ENCODE measurements around the gene PALS2. TPM values are rescaled to one million over a fixed set of nuclear protein-coding genes. Genes with fewer than 3 reads are reported as not detected.

PALS2 gene
- total and polyA plus RNA-seq, 4 donors: 12.7 to 155 (median 48.0) TPM

GRCh38 chr7:24566274-24566673 is 7.0 kb upstream of the PALS2 start:
- Histone ChIP-seq H3K27ac (ENCODE audit: low read depth, low read length) (no peak overlapping the region), H3K4me3 (ENCODE audit: low read depth, low read length) (no peak overlapping the region), H3K36me3 (ENCODE audit: control insufficient read depth, insufficient read depth, low read length) (no peaks in the 10 kb centered on the region), H3K9me3 (ENCODE audit: control insufficient read depth, insufficient read depth, low read length) (no peaks in the 10 kb centered on the region), H3K27me3 (ENCODE audit: control insufficient read depth, insufficient read depth, low read length) (peaks cover 3% of the 10 kb centered on the region), H3K4me1 (ENCODE audit: control insufficient read depth, insufficient read depth, low read length) (no peaks in the 10 kb centered on the region)
- no CpG with 5 or more reads among the region's 2 CpGs for WGBS (ENCODE audit: insufficient coverage)
- DNase-seq (ENCODE audit: low read depth in 4 of 6, low spot score in 6 of 6): no peak

DNA sequence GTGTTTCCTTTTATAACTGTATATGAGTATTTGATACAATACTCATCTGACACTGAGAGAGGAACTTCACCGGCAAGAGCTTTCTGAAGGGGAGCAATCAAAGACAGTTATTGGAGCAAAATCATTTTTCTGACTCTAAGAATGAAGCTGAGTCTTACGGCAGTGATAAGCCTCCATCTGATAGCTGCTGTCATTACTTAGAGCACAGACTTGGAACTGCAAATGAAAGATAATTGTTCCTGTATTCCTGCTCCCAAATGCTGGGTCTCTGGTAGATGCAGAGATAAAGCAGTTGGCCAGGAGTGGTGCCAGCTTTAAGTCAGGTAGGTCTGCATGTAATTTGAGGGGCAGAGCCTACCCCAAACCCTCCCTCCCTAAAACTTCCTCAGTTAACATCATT is 2.3 kb upstream of the PALS2 start:
- Histone ChIP-seq H3K36me3 (ENCODE audit: control insufficient read depth, insufficient read depth, low read length) (no peaks in the 10 kb centered on the region), H3K27ac (ENCODE audit: low read depth, low read length) (no peak overlapping the region), H3K9me3 (ENCODE audit: control insufficient read depth, insufficient read depth, low read length) (no peaks in the 10 kb centered on the region), H3K27me3 (ENCODE audit: control insufficient read depth, insufficient read depth, low read length) (peaks cover 3% of the 10 kb centered on the region), H3K4me3 (ENCODE audit: low read depth, low read length) (no peak overlapping the region), H3K4me1 (ENCODE audit: control insufficient read depth, insufficient read depth, low read length) (peaks cover 10% of the 10 kb centered on the region)
- no peak for DNase-seq (ENCODE audit: low read depth in 4 of 6, low spot score in 6 of 6)
- WGBS (ENCODE audit: insufficient coverage): 62% methylated on average over 1 of the region's 2 CpGs

GRCh38 chr7:24572016-24572392 is 1.2 kb upstream of the PALS2 start:
- peaks cover 10% of the 10 kb centered on the region for H3K4me1 ChIP-seq (ENCODE audit: control insufficient read depth, insufficient read depth, low read length)
- H3K27me3 ChIP-seq (ENCODE audit: control insufficient read depth, insufficient read depth, low read length): peaks cover 3% of the 10 kb centered on the region
- no peaks in the 10 kb centered on the region for H3K36me3 ChIP-seq (ENCODE audit: control insufficient read depth, insufficient read depth, low read length)
- H3K27ac ChIP-seq (ENCODE audit: low read depth, low read length): no peak overlapping the region
- no peaks in the 10 kb centered on the region for H3K9me3 ChIP-seq (ENCODE audit: control insufficient read depth, insufficient read depth, low read length)
- no peak for DNase-seq (ENCODE audit: low read depth in 4 of 6, low spot score in 6 of 6)
- peak overlapping the region; percentile 73 for H3K4me3 ChIP-seq (ENCODE audit: low read depth, low read length)
- WGBS (ENCODE audit: insufficient coverage): 100% methylated on average over 1 of the region's 4 CpGs

DNA sequence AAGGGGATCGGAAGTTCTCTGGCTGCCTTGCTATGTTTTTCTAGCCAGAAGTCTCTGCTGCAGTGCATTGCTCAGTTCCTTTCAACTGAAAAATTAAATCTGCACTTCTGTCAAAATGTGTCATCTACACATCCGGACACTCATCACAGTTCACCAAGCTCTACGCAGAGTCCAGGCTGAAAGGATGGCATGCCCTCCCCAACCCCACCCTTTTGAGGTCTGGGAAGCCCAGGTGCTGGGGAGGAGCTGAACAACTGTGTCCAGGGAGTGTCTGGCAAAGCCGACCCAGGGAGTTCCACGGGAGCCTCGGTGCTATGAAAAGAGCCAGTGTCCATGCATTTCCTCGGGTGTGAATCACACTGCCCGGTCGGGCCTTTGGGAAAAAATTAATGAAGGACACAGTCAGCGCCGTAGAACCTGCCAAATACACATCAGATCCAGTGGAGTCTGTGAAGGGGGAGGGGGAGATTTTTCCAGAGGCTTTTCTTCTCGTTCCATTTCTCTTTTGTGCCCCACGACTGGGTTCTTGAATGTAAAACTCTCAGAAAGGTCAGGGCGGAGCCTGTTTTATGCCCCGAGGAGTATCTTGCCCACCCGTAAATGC is 757 bp upstream of the PALS2 start:
- peaks cover 3% of the 10 kb centered on the region for H3K27me3 ChIP-seq (ENCODE audit: control insufficient read depth, insufficient read depth, low read length)
- no peaks in the 10 kb centered on the region for H3K9me3 ChIP-seq (ENCODE audit: control insufficient read depth, insufficient read depth, low read length)
- DNase-seq (ENCODE audit: low read depth in 4 of 6, low spot score in 6 of 6): no peak
- WGBS (ENCODE audit: insufficient coverage): 6% methylated on average over 11 of the region's 16 CpGs
- H3K27ac ChIP-seq (ENCODE audit: low read depth, low read length): peak overlapping the region; percentile 70
- no peaks in the 10 kb centered on the region for H3K36me3 ChIP-seq (ENCODE audit: control insufficient read depth, insufficient read depth, low read length)
- peak overlapping the region; percentile 73 for H3K4me3 ChIP-seq (ENCODE audit: low read depth, low read length)
- H3K4me1 ChIP-seq (ENCODE audit: control insufficient read depth, insufficient read depth, low read length): peaks cover 10% of the 10 kb centered on the region

DNA sequence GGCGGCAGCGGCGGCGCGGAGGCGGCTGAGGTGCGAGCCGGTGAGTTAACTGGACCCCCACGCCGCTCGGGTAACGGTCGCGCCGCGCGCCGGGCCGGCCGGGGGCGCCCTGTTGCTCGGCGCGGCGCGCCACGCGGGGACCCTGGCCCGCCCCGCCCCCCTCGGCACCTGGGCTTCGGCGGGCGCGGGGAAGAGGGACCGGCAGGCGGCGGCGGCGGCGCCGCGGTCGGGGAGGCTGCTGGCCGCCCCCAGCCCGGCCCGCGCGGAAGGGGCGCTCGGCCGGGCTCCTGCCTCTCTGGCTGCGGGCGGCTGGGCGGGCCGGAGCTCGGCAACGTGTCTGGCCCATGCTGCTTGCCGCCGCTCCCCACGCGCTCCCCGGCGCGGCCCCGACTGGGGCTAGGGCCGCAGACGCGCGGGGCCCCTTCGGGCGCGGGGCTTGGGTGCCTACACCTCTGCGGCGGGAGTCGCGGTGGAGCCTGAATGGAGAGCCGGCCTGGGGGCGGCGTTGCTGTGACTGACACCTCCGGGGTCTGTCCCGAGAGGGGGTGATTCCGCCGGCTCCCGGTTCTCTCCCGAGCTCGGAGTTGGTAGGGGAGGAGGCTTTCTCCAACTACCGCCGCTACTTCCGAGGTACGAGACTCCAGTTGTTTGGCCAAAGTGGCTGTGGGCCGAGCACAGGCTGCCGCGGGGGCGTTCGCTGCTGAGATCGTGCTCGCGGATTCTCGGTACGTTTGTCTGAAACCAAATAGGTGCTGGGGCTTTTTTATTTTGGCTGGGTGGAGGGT is 494 bp downstream of the PALS2 start:
- Histone ChIP-seq H3K9me3 (ENCODE audit: control insufficient read depth, insufficient read depth, low read length) (no peaks in the 10 kb centered on the region), H3K36me3 (ENCODE audit: control insufficient read depth, insufficient read depth, low read length) (no peaks in the 10 kb centered on the region), H3K4me3 (ENCODE audit: low read depth, low read length) (peak overlapping the region; percentile 84), H3K27me3 (ENCODE audit: control insufficient read depth, insufficient read depth, low read length) (peaks cover 3% of the 10 kb centered on the region), H3K27ac (ENCODE audit: low read depth, low read length) (peak overlapping the region; percentile 44), H3K4me1 (ENCODE audit: control insufficient read depth, insufficient read depth, low read length) (peaks cover 10% of the 10 kb centered on the region)
- DNase-seq (ENCODE audit: low read depth in 4 of 6, low spot score in 6 of 6): peak in 2 of 6 donors; percentile 72 to 74
- under 1% methylated on average over 101 of the region's 101 CpGs for WGBS (ENCODE audit: insufficient coverage)

DNA sequence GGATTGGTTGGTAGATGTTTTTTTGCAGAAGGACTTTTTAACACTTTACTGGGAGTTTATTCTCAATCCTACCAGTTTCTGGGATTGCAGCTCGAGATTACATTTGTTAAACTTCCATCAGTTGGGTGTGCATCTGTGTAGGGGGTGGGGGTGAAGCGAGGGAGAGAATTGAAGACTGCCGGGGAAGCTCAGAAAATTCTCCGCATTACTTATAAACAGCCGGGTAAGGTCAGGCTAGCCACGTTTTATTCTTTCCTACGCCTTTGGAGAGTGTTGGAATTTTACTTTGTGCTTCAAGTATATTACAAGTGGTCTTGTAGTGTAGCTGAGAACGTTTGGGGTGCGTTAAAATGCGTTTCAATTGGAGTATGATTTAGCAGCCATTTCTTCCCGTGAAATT is 1.1 kb downstream of the PALS2 start:
- peak overlapping the region; percentile 11 for H3K27ac ChIP-seq (ENCODE audit: low read depth, low read length)
- no peaks in the 10 kb centered on the region for H3K9me3 ChIP-seq (ENCODE audit: control insufficient read depth, insufficient read depth, low read length)
- DNase-seq (ENCODE audit: low read depth in 4 of 6, low spot score in 6 of 6): peak in 2 of 6 donors; percentile 35 to 46
- H3K27me3 ChIP-seq (ENCODE audit: control insufficient read depth, insufficient read depth, low read length): peaks cover 3% of the 10 kb centered on the region
- H3K4me3 ChIP-seq (ENCODE audit: low read depth, low read length): peak overlapping the region; percentile 84
- peaks cover 10% of the 10 kb centered on the region for H3K4me1 ChIP-seq (ENCODE audit: control insufficient read depth, insufficient read depth, low read length)
- H3K36me3 ChIP-seq (ENCODE audit: control insufficient read depth, insufficient read depth, low read length): no peaks in the 10 kb centered on the region
- WGBS (ENCODE audit: insufficient coverage): 4% methylated on average over 6 of the region's 11 CpGs

GRCh38 chr7:24574950-24575349 is 1.7 kb downstream of the PALS2 start:
- Histone ChIP-seq H3K4me1 (ENCODE audit: control insufficient read depth, insufficient read depth, low read length) (peaks cover 10% of the 10 kb centered on the region), H3K27ac (ENCODE audit: low read depth, low read length) (no peak overlapping the region), H3K9me3 (ENCODE audit: control insufficient read depth, insufficient read depth, low read length) (no peaks in the 10 kb centered on the region), H3K27me3 (ENCODE audit: control insufficient read depth, insufficient read depth, low read length) (peaks cover 3% of the 10 kb centered on the region), H3K4me3 (ENCODE audit: low read depth, low read length) (peak overlapping the region; percentile 84), H3K36me3 (ENCODE audit: control insufficient read depth, insufficient read depth, low read length) (no peaks in the 10 kb centered on the region)
- peak in 1 of 6 donors; percentile 8 for DNase-seq (ENCODE audit: low read depth in 4 of 6, low spot score in 6 of 6)
- whole genome bisulfite sequencing (ENCODE audit: insufficient coverage): 60% methylated on average over 1 of the region's 4 CpGs

- H3K36me3 ChIP-seq (ENCODE audit: control insufficient read depth, insufficient read depth, low read length): no peaks in the 10 kb centered on the region
- peak in 2 of 6 donors; percentile 88 to 93 for DNase-seq (ENCODE audit: low read depth in 4 of 6, low spot score in 6 of 6)
- H3K4me3 ChIP-seq (ENCODE audit: low read depth, low read length): no peak overlapping the region
- peaks cover 10% of the 10 kb centered on the region for H3K4me1 ChIP-seq (ENCODE audit: control insufficient read depth, insufficient read depth, low read length)
- H3K27ac ChIP-seq (ENCODE audit: low read depth, low read length): no peak overlapping the region
- H3K27me3 ChIP-seq (ENCODE audit: control insufficient read depth, insufficient read depth, low read length): no peaks in the 10 kb centered on the region
- WGBS (ENCODE audit: insufficient coverage): no CpG with 5 or more reads among the region's 2 CpGs
- no peaks in the 10 kb centered on the region for H3K9me3 ChIP-seq (ENCODE audit: control insufficient read depth, insufficient read depth, low read length)
Measured at GRCh38 chr7:24576171-24577025, 3.1 kb downstream of the PALS2 start.

DNA sequence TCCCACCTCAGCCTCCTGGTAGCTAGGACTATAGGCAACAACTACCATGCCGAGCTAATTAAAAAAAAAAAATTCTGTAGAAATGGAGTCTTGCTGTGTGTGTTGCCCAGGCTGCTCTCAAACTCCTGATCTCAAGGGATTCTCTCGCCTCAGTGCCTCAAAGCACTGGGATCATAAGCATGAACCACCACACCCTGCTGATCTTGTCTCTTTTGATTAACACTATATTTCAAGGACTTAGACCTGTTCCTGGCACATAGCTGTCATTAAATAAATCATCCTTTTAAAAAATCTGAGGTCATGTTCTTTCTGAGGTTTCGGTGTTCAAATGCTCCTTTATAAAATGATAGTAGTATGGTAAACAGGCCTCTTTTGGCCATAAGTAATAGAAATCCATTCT is 4.8 kb downstream of the PALS2 start:
- Histone ChIP-seq H3K9me3 (ENCODE audit: control insufficient read depth, insufficient read depth, low read length) (no peaks in the 10 kb centered on the region), H3K36me3 (ENCODE audit: control insufficient read depth, insufficient read depth, low read length) (no peaks in the 10 kb centered on the region), H3K27me3 (ENCODE audit: control insufficient read depth, insufficient read depth, low read length) (no peaks in the 10 kb centered on the region), H3K4me3 (ENCODE audit: low read depth, low read length) (no peak overlapping the region), H3K27ac (ENCODE audit: low read depth, low read length) (no peak overlapping the region), H3K4me1 (ENCODE audit: control insufficient read depth, insufficient read depth, low read length) (peaks cover 4% of the 10 kb centered on the region)
- WGBS (ENCODE audit: insufficient coverage): 100% methylated on average over 1 of the region's 3 CpGs
- no peak for DNase-seq (ENCODE audit: low read depth in 4 of 6, low spot score in 6 of 6)

Data from spinal cord (tissue), 10 donors.